HG02759 (cell line): ENCODE measurements around the gene SPTBN4.
A peak's percentile ranks its signal among the peaks of the same experiment; 100 is the strongest.
"Not testable (repeated sequence)": the region's sequence is repeated elsewhere in the genome, so short reads cannot be mapped to it uniquely, and the experiment has no call there.

ENCODE experiments used
- ATAC-seq: cut with Tn5 transposase; IDR thresholded peaks from one replicate; pipeline ENCODE4 v1.9.1; 2021; ENCODE audit warnings: mild to moderate bottlenecking, moderate library complexity; ENCODE audit not compliant: unreplicated experiment

The SPTBN4 gene

DNA sequence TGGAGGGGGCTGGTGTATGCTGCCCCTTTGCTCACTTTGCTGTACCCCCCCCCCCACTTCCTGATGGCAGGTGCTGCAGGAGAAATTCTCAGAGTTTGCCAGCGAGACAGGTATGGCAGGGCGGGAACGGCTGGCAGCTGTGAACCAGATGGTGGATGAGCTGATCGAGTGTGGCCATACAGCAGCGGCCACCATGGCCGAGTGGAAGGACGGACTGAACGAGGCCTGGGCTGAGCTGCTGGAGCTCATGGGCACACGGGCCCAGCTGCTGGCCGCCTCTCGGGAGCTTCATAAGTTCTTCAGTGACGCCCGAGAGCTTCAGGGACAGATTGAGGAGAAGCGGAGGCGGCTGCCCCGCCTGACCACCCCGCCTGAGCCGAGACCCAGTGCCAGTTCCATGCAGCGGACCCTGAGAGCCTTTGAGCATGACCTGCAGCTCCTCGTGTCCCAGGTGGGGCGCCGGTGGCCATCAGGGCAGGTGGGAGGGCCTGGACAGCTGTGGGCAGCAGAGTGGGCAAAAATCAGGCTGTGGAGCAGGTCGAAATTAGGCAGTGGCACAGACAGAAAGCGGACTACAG, 90.2 kb downstream of the SPTBN4 start:
- no peak for ATAC-seq

GRCh38 chr19:40559394-40559793, 92.6 kb downstream of the SPTBN4 start:
- no peak for ATAC-seq

DNA sequence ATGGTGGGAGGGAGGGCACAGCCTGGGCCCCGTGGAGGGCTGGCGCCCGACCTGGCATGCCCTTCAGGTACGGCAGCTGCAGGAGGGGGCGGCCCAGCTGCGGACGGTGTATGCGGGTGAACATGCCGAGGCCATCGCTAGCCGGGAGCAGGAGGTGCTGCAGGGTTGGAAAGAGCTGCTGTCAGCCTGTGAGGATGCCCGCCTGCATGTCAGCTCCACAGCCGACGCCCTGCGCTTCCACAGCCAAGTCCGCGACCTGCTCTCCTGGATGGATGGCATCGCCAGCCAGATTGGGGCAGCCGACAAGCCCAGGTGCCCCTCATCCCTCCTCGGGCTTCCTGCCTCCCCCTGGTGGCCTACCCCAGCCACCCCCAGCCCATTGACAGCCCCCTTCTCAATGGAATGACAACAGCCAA, 93.3 kb downstream of the SPTBN4 start:
- no peak for ATAC-seq

GRCh38 chr19:40561947-40562346, 95.1 kb downstream of the SPTBN4 start:
- ATAC-seq: no peak

DNA sequence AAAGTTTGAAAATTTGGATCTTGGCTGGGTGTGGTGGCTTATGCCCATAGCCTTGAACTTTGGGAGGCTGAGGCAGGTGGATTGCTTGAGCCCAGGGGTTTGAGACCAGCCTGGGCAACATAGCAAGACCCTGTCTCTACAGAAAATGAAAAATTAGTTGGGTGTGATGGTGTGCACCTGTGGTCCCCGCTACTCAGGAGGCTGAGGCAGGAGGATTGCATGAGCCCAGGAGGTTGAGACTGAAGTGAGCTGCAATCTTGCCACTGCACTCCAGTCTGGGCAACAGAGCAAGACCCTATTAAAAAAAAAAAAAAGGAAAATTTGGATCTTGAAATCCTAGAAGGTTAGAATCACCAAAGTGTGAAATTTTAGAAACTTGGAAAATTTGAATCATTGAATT, 97.7 kb downstream of the SPTBN4 start:
- ATAC-seq: not testable (repeated sequence)

DNA sequence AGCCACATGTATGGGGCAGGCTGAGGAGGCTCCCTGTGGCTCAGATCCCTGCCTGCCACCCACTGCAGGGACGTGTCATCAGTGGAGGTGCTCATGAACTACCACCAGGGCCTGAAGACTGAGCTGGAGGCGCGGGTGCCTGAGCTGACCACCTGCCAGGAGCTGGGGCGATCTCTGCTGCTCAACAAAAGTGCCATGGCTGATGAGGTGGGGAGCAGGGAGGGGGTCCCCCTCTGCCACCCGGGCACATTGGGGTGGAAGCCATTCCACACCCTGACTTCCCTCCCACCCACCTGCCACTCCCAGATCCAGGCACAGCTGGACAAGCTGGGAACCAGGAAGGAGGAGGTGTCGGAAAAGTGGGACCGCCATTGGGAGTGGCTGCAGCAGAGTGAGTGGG, 98.6 kb downstream of the SPTBN4 start:
- no peak for ATAC-seq

DNA sequence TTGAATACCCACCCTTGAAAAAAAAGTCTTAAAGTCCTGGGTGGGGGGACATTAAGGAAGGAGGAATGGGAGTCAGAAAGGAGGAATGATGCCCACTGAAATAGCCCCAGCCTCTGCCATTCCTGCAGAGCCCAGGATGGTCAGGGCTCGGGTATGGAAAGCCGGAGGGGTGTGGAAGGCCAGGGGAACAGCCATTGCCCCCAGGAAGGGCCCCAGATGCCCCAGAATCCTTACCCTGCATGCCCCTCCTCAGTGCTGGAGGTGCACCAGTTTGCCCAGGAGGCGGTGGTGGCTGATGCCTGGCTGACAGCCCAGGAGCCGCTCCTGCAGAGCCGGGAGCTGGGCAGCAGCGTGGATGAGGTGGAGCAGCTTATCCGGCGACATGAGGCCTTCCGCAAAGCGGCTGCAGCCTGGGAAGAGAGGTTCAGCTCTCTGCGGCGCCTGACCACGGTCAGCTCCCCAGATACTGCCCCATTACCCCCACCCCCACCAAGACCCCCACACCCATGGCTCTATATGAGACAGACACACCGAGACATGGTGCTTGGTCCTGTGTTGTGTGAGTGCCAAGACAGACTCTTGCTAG, 99.2 kb downstream of the SPTBN4 start:
- no peak for ATAC-seq

GRCh38 chr19:40567040-40567749, 100.4 kb downstream of the SPTBN4 start:
- no peak for ATAC-seq

- no peak for ATAC-seq
Measured at GRCh38 chr19:40567750-40568494, 101.1 kb downstream of the SPTBN4 start.

GRCh38 chr19:40570313-40571004, 103.7 kb downstream of the SPTBN4 start:
- peak; percentile 86 for ATAC-seq

DNA sequence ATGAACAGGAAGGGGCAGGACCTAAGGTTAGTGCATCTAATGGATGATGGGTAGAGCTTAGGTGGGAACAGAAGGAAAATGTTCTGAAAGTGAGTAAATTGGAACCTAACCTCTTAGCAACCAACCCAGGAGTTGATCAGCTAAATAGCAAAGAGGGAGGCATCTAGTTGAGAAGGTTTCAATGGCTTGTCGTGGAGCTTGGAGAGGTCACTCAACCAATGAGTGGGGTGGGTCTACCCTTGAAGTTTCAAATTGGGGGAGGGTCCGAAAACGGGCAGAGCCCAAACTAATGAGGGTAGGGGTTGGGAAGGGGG, 104.2 kb downstream of the SPTBN4 start:
- ATAC-seq: no peak

DNA sequence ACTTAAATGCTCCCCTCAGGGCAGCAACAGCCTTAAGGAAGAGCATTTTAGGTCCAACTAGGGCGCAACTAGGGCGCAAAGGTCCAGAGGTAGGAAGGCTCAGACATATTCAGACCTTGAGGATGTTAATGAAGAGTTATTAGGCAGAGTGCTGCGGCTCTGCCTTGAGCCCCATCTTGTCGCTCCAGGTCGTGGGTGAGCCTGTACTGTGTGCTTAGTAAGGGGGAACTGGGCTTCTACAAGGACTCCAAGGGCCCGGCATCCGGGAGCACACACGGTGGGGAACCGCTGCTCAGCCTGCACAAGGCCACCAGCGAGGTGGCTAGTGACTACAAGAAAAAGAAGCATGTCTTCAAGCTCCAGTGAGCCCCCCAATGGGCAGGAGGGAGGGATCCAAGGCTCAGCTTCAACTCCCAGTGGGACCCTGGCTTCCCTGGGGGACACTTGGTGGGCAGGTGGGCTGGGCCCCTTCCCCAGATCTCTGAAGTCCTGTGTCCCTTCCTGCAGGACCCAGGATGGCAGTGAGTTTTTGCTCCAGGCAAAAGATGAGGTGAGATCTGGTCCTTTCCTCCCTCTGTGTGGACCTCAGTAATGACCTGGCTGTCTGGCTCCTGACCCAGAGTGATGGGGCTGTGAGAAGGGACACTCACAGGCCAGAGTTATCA, 105.2 kb downstream of the SPTBN4 start:
- ATAC-seq: no peak

DNA sequence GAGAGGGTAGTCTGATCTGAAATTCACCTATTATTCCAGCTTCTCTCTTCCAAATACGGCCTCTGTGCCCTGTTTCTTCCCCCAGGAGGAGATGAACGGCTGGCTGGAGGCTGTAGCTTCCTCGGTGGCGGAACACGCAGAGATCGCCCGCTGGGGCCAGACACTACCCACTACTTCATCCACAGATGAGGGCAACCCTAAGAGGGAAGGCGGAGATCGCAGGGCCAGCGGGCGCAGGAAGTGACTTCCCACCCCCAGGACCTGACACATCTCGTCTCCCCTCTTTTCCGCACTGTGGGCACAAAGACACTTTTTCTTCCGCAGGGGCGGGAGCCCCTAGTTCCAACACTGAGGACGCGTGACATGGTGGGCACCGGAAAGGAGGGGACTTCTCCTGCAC, 108.5 kb downstream of the SPTBN4 start:
- no peak for ATAC-seq

DNA sequence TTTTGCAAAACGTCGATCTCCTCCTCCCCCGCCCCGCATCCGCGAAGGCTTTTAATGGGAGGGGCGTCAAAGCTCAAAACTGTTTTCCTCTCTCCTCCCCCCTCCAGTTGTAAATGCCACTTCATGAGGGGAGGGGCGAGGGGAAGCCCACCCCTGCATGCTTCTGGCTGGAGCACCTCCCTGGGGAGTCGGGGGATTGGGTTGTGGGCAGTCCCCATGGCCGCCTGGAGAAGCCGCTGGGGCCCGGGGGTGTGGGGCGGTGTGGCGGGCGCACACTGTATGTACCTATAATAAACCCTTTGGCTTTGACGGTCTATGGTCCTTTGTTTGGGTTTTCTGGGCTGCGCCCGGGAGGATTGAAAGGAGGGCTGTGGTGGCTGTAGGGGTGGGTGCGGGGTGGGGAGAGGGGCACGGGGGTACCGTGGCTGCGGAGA, 109.4 kb downstream of the SPTBN4 start:
- ATAC-seq: peak; percentile 26

- peak; percentile 95 for ATAC-seq
Measured at GRCh38 chr19:40576585-40577451, 110.0 kb downstream of the SPTBN4 start, which contains the start of gene SHKBP1. TSS of gene SHKBP1 (plus strand) at chr19:40576873. CDS start at chr19:40576900, 27 bp downstream.

DNA sequence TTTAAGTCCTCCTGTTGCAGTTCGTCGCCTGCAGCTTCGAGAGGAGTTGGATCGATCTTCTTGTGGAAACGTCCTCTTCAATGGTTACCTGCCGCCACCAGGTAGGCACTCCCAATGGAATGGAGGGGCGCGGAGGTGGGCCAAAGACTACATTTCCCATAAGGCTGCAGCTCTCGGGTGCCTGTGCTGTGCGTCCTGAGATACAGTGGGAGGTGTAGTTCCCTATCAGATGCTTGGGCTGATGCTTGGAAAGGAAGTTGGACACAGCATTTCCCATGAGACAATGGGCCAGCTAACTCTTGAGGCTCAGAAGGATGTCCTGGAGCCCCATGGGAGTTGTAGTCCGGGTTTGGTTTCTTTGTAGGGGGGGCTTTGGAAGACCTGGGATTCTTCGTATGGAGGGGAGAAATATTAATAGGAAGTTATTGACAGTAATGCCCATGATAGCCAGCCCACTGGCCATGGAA, 111.7 kb downstream of the SPTBN4 start:
- ATAC-seq: no peak

DNA sequence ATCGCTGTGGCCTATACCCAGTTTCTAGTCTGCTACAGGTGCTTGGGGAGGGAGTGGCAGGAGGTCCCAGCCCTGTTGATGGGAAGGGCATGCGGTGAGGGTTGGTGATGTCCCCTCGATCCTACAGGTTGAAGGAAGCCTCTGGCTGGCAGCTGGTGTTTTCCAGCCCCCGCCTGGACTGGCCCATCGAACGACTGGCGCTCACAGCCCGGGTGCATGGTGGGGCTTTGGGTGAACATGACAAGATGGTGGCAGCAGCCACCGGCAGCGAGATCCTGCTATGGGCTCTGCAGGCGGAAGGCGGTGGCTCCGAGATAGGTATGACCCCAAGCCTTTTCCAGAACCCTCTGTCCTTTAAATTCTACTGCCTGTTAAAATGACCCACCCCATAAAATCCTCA, 113.8 kb downstream of the SPTBN4 start:
- no peak for ATAC-seq

DNA sequence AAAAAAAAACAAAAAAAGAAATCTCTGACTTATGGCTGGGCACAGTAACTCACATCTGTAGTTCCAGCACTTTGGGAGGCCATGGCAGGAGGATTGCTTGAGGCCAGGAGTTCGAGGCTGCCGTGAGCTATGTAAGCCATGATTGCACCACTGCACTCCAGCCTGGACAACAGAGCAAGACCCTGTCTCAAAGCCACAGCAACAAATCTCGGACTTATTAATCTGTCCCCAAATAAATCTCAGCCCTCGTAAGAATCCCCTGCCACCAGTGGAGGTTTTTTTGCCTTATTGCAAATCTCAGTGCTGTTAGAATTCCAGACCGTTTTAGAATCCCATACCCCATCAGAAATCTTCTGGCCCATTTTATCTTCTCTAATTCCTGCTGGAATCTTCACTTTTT, 114.7 kb downstream of the SPTBN4 start:
- ATAC-seq: no peak

GRCh38 chr19:40582467-40582866, 115.7 kb downstream of the SPTBN4 start:
- no peak for ATAC-seq

- no peak for ATAC-seq
Measured at GRCh38 chr19:40583283-40583682, 116.5 kb downstream of the SPTBN4 start.
